HepG2 (cell line): ENCODE measurements around the gene TULP3. TPM values are rescaled to one million over a fixed set of nuclear protein-coding genes. Genes with fewer than 3 reads are reported as not detected.

ENCODE experiments used
- ATAC-seq: fragments of 200-7000 bp; cut with Tn5 transposase; 3 replicates; pipeline ENCODE4 v1.9.1; 2020; ENCODE audit warnings: mild to moderate bottlenecking, moderate library complexity
- BruUV-seq: library from RNA; stranded (reverse); fragments of 400-500 nt; replicated peaks from 2 replicates; lab custom pipeline; 2021; lab: Mats Ljungman, UMichigan
- CTCF ChIA-PET: fragments of 300-600 bp; formaldehyde crosslinking; extraction: SDS; loops from one replicate; lab custom pipeline; 2021; ENCODE audit warnings: low total read pairs, inconsistent platforms, low intra/inter-chr PET ratio; lab: Yijun Ruan, JAX
- POLR2A ChIA-PET: fragments of 350-600 bp; sonication (Branson Sonifier 250); formaldehyde crosslinking; loops from one replicate; lab custom pipeline; 2020; ENCODE audit warnings: antibody characterized with exemption, inconsistent platforms; lab: Yijun Ruan, JAX
- DNase-seq: peaks from one replicate; pipeline ENCODE4 v3.0.0-alpha.2; 2015; ENCODE audit warnings: low spot score
- FAIRE-seq: peaks from 3 replicates; lab custom pipeline; 2011; peaks lifted over from hg19 to GRCh38; lab: Jason Lieb, UNC
- H2AFZ ChIP-seq: one replicate; pipeline ENCODE4 v1.6.1; 2011; ENCODE audit warnings: low read length, inconsistent platforms
- H3K27ac ChIP-seq: fragments of 300-600 bp; 3 replicates; pipeline ENCODE4 v1.8.0; 2011; ENCODE audit warnings: mixed run types, mild to moderate bottlenecking, mixed read lengths, low read length, inconsistent platforms; ENCODE audit not compliant: insufficient read depth; ENCODE audit errors: extremely low read length
- H3K27me3 ChIP-seq, 2 experiments: fragments of 200-600 bp in 1 of 2; 2 replicates in 1 of 2; 3 replicates in 1 of 2; pipeline versions ENCODE4 v1.6.0 to v1.8.0; 2011; ENCODE audit warnings: low read length in 2 of 2, mild to moderate bottlenecking in 2 of 2, moderate library complexity in 2 of 2, inconsistent platforms in 1 of 2; ENCODE audit not compliant: insufficient read depth in 2 of 2, control insufficient read depth in 1 of 2
- H3K36me3 ChIP-seq, 2 experiments: fragments of 200-600 bp in 1 of 2; replicated peaks in 1 of 2; 2 replicates in 1 of 2; 3 replicates in 1 of 2; pipeline versions ENCODE4 v1.5.1 to v1.8.0; 2011; ENCODE audit warnings: low read length in 2 of 2, inconsistent platforms in 1 of 2; ENCODE audit not compliant: insufficient read depth in 2 of 2, control insufficient read depth in 1 of 2
- H3K4me1 ChIP-seq: 2 replicates; pipeline ENCODE4 v1.5.1; 2012; ENCODE audit warnings: low read length, inconsistent platforms; ENCODE audit not compliant: insufficient read depth
- H3K4me2 ChIP-seq: 2 replicates; pipeline ENCODE4 v1.6.0; 2011; ENCODE audit warnings: low read depth, low read length, inconsistent platforms
- H3K4me3 ChIP-seq, 3 experiments: fragments of 200-600 bp in 1 of 3; sonication (generic), shearing (Covaris generic) in 1 of 3; replicated peaks in 1 of 3; 2 replicates each; pipeline ENCODE4 v1.5.1; 2011 to 2016; ENCODE audit warnings: low read length in 3 of 3, inconsistent platforms in 2 of 3, low read depth in 2 of 3, mild to moderate bottlenecking in 2 of 3, control low read depth in 1 of 3, mixed read lengths in 1 of 3; ENCODE audit not compliant: insufficient read depth in 1 of 3
- H3K79me2 ChIP-seq: one replicate; pipeline ENCODE4 v1.6.1; 2011; ENCODE audit warnings: low read length, inconsistent platforms; ENCODE audit not compliant: insufficient read depth
- H3K9ac ChIP-seq: 2 replicates; pipeline ENCODE4 v1.6.0; 2011; ENCODE audit warnings: mild to moderate bottlenecking, low read depth, low read length, inconsistent platforms; ENCODE audit not compliant: insufficient read depth
- H3K9me3 ChIP-seq: 2 replicates; pipeline ENCODE4 v1.5.1; 2012; ENCODE audit warnings: mild to moderate bottlenecking, low read length
- H4K20me1 ChIP-seq: 2 replicates; pipeline ENCODE4 v1.6.0; 2011; ENCODE audit warnings: inconsistent platforms, mild to moderate bottlenecking, low read length, moderate library complexity; ENCODE audit not compliant: insufficient read depth
- ATAD3A ChIP-seq: sonication (generic); formaldehyde crosslinking; IDR thresholded peaks from 2 replicates; pipeline ENCODE4 v1.4.0; 2020; ENCODE audit warnings: missing genetic modification reagents
- CEBPB ChIP-seq: IDR thresholded peaks from 2 replicates; pipeline ENCODE4 v1.6.1; 2011; ENCODE audit warnings: low read depth, low read length, improper control_type of control experiment, borderline replicate concordance
- CREM ChIP-seq, 2 experiments: sonication (generic) in 1 of 2; formaldehyde crosslinking in 1 of 2; IDR thresholded peaks; 2 replicates each; pipeline versions ENCODE4 v1.4.0 to v1.6.1; 2016 to 2020; ENCODE audit warnings: antibody characterized with exemption in 1 of 2, mild to moderate bottlenecking in 1 of 2, missing genetic modification reagents in 1 of 2
- EP300 ChIP-seq, 3 experiments: sonication (generic) in 1 of 3; formaldehyde crosslinking in 1 of 3; IDR thresholded peaks; 2 replicates each; pipeline versions ENCODE4 v1.5.1 to v1.6.1; 2011 to 2020; ENCODE audit warnings: low read depth in 2 of 3, low read length in 2 of 3, borderline replicate concordance in 1 of 3, improper control_type of control experiment in 1 of 3, mild to moderate bottlenecking in 1 of 3, missing genetic modification reagents in 1 of 3, moderate library complexity in 1 of 3
- RARG ChIP-seq: sonication (generic); formaldehyde crosslinking; IDR thresholded peaks from 2 replicates; pipeline ENCODE4 v1.4.0; 2020; ENCODE audit warnings: low read depth, mild to moderate bottlenecking, missing genetic modification reagents
- RXRA ChIP-seq: sonication (generic); formaldehyde crosslinking; IDR thresholded peaks from 2 replicates; pipeline ENCODE4 v1.5.1; 2020; ENCODE audit warnings: missing genetic modification reagents
- ZNF678 ChIP-seq: sonication (generic); formaldehyde crosslinking; IDR thresholded peaks from 2 replicates; pipeline ENCODE4 v1.4.0; 2020; ENCODE audit warnings: mild to moderate bottlenecking, missing genetic modification reagents
- WGBS: methylation state at CpG from one replicate; pipeline ENCODE4 v1.1.6; 2017; ENCODE audit warnings: low lambda C conversion rate; 5-methylcytosine and 5-hydroxymethylcytosine counted together
- in situ Hi-C: cut with HindIII; loops from 2 replicates; pipeline ENCODE4 v1.10.0; 2017; ENCODE audit warnings: low pct_unique_long_range_greater_than_20kb; ENCODE audit not compliant: extremely low pct_ligation_motif_present
- intact Hi-C: fragments of 100-400 bp; cut with micrococcal nuclease; formaldehyde crosslinking; loops from one replicate; pipeline ENCODE4 v1.10.0; 2022; ENCODE audit not compliant: unreplicated experiment
- polyA plus RNA-seq, 8 experiments: library from polyadenylated mRNA; depleted of rRNA in 3 of 8; stranded (reverse) in 7 of 8; unstranded in 1 of 8; fragments of >200 nt; fragmentation: Illumina TruSeq in 4 of 8; extraction: Trizol in 4 of 8; gene quantifications; 2 replicates each; pipeline versions ENCODE4 v1.2.1 to v1.2.3, GENCODE V29; 2011 to 2016; ENCODE audit warnings: low read depth in 4 of 8, missing spikeins in 1 of 8, mixed read lengths in 1 of 8; ENCODE audit not compliant: insufficient read depth in 1 of 8
- total RNA-seq, 5 experiments: library from RNA; depleted of rRNA; stranded (reverse); fragments of >200 nt; fragmentation: Illumina TruSeq; extraction: Trizol; gene quantifications; 2 replicates each; pipeline ENCODE4 v1.2.3, GENCODE V29; 2016; ENCODE audit warnings: low read depth in 1 of 5
- TF ChIP-seq, protein P1 (sequence below): sonication (generic); formaldehyde crosslinking; IDR thresholded peaks from 2 replicates; pipeline ENCODE4 v1.5.1; 2020; ENCODE audit warnings: missing genetic modification reagents, mild to moderate bottlenecking, borderline replicate concordance

The TULP3 gene
- total and polyA plus RNA-seq, 2 of the 13 experiments (the other 11 are each of a cell fraction or from before 2014, with no cell fraction given): 11.2 to 13.2 TPM

DNA sequence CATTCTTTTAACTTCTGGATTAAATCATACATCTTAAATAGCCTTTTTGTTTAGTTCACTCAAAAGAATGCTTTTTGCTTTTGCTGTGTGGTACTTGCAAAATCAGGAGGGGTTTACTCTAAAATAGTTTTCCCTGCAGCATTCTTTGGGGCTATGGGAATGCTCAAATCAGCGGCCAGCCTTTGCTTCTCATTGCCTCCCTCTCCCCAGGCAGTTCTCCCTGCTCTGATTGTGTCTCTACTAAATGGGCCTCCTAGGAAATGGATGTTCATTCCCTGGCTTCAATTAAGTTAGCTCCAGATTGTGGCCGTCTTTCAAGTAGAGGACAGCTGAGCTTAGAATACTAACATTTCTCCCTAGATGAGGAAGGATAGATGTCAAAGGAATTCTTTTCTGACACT lies 4.4 kb downstream of the TULP3 start:
- H3K27ac ChIP-seq: peak overlapping the region; percentile 18
- no TSS peak for BruUV-seq

More for the DNA sequence above, 4.4 kb downstream of the TULP3 start:
- no peaks in the 10 kb centered on the region for H3K36me3 ChIP-seq
- ATAC-seq: no peak
- H4K20me1 ChIP-seq: no peaks in the 10 kb centered on the region
- CTCF ChIA-PET: no interaction called here
- 95% methylated on average over 2 of the region's 2 CpGs for WGBS
- FAIRE-seq: no peak
- in situ Hi-C loops: no loop called here
- no peak overlapping the region for H2AFZ ChIP-seq
- no peak overlapping the region for H3K4me2 ChIP-seq
- no peak overlapping the region for H3K9ac ChIP-seq
- POLR2A ChIA-PET: interaction anchor here (0.6 kb wide), 1 partner anchor 9 kb away, joined by 3 read pairs; no protein-coding TSS in a partner anchor
- H3K4me1 ChIP-seq: peaks cover 36% of the 10 kb centered on the region
- no peaks in the 10 kb centered on the region for H3K27me3 ChIP-seq
- intact Hi-C loops: no loop called here
- TF ChIP-seq CREM (IDR thresholded peaks at IDR 0.05): no peak
- no peak for TF ChIP-seq CREM (CRISPR knock-in tag; IDR thresholded peaks at IDR 0.05)
- no peak for TF ChIP-seq RARG (CRISPR knock-in tag)
- TF ChIP-seq ZNF678 (CRISPR knock-in tag): no peak
- no peak for TF ChIP-seq RXRA (CRISPR knock-in tag)
- no peak for TF ChIP-seq EP300 (IDR thresholded peaks at IDR 0.05; ENCODE audit: low read depth in 2 of 2, low read length in 2 of 2)
- TF ChIP-seq EP300 (CRISPR knock-in tag; IDR thresholded peaks at IDR 0.05; ENCODE audit: borderline replicate concordance): no peak
- TF ChIP-seq, protein P1, sequence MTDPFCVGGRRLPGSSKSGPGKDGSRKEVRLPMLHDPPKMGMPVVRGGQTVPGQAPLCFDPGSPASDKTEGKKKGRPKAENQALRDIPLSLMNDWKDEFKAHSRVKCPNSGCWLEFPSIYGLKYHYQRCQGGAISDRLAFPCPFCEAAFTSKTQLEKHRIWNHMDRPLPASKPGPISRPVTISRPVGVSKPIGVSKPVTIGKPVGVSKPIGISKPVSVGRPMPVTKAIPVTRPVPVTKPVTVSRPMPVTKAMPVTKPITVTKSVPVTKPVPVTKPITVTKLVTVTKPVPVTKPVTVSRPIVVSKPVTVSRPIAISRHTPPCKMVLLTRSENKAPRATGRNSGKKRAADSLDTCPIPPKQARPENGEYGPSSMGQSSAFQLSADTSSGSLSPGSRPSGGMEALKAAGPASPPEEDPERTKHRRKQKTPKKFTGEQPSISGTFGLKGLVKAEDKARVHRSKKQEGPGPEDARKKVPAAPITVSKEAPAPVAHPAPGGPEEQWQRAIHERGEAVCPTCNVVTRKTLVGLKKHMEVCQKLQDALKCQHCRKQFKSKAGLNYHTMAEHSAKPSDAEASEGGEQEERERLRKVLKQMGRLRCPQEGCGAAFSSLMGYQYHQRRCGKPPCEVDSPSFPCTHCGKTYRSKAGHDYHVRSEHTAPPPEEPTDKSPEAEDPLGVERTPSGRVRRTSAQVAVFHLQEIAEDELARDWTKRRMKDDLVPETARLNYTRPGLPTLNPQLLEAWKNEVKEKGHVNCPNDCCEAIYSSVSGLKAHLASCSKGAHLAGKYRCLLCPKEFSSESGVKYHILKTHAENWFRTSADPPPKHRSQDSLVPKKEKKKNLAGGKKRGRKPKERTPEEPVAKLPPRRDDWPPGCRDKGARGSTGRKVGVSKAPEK (CRISPR knock-in tag): no peak
- no peak for TF ChIP-seq ATAD3A (CRISPR knock-in tag)
- TF ChIP-seq CEBPB: no peak
- TF ChIP-seq, all 625 proteins: peak for 0
- Histone ChIP-seq H3K9me3 (no peaks in the 10 kb centered on the region), H3K4me3 (no peak overlapping the region), H3K79me2 (peaks cover 31% of the 10 kb centered on the region)
- DNase-seq: no peak
